GM21381 (cell line): ENCODE results near the gene RBL1.
"Not testable (repeated sequence)": the region's sequence is repeated elsewhere in the genome, so short reads cannot be mapped to it uniquely, and the experiment has no call there.

Source experiments
- ATAC-seq: cut with Tn5 transposase; IDR thresholded peaks from one replicate; pipeline ENCODE4 v1.9.1; 2021; ENCODE audit warnings: mild to moderate bottlenecking, moderate library complexity; ENCODE audit not compliant: unreplicated experiment

The RBL1 gene

DNA sequence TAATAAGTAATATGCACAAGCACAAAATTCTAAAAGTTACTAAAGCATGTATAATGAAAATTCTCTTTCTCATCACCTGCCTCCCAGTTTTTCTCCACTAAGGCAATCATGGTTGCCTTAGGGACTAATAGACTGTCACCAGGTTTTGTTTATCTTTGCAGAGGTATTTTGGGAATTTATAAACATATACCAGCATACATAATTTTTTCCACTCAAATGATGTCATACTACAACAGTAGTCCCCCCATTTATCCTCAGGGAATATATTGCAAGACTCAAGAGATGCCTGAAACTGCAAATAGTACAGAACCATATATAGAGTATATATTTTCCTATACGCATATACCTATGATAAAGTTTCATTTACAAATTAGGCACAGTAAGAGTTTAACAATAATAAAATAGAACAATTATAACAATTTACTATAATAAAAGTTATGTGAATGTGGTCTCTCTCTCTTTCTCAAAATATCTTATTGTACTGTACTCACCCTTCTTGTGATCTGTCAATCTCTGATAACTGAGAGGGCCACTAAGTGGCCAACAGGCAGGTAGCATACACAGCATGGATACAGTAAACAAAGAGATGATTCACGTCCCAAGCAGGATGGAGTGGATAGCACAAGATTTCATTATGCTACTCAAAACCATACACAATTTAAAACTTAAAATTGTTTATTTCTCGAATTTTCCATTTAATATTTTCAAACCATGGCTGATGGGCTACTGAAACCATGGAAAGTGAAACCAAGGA lies 19.7 kb downstream of the RBL1 start:
- ATAC-seq = no peak

DNA sequence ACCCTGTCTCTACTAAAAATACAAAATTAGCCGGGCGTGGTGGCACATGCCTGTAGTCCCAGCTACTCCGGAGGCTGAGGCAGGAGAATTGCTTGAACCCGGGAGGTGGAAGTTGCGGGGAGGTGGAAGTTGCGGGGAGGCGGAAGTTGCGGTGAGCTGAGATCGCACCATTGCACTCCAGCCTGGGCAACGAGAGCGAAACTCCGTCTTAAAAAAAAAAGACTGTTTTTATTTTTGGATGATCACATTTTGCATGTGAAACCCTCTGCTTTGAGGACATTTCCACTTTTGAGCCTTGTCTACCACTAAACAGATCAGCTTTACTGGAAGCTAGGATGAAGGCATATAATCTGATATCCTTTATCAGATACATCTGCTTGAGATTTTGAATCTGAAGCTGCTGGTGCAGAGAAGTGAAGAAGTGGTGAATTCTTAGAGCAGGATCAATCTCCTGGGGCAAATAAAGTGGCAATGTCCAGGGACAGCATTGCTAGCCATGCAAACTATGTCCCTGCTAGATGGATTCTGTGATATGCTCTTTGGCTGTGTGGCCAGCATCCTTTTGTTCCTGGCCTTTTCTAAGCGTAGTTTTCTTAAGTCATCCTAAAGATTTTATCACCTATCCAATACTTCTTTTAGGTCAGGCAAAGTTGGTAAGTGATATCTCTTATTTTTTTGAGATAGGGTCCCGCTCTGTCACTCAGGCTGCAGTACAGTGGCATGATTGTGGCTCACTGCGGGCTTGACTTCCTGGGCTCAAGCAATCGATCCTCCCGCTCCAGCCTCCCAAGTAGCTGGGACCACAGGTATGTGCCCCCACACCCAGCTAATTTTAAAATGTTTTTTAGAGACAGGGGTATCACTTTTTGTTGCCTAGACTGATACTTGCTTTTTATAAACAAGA lies 23.3 kb downstream of the RBL1 start:
- no peak for ATAC-seq

DNA sequence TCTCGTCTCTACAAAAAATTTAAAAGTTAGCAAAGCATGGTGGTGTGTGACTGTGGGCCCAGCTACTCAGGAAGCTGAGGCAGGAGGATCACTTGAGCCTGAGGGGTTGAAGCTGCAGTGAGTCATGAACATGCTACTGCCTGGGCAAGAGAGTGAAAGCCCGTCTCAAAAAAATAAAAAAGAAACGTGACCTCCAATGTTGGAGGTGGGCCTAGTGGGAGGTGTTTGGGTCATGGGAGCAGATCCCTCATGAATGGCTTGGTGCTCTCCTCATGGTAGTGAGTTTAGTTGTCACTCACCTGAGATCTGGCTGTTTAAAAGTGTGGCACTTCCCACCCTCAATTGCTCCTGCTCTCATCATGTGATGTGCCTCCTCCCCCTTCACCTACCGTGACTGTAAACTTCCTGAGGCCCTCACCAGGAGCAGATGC lies 24.3 kb downstream of the RBL1 start:
- ATAC-seq = no peak

DNA sequence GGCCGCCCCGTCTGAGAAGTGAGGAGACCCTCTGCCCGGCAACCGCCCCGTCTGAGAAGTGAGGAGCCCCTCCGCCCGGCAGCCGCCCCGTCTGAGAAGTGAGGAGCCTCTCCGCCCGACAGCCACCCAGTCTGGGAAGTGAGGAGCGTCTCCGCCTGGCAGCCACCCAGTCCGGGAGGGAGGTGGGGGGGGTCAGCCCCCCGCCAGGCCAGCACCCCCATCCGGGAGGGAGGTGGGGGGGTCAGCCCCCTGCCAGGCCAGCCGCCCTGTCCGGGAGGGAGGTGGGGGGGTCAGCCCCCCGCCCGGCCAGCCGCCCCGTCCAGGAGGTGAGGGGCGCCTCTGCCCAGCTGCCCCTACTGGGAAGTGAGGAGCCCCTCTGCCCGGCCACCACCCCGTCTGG lies 26.2 kb downstream of the RBL1 start:
- not testable (repeated sequence) for ATAC-seq

DNA sequence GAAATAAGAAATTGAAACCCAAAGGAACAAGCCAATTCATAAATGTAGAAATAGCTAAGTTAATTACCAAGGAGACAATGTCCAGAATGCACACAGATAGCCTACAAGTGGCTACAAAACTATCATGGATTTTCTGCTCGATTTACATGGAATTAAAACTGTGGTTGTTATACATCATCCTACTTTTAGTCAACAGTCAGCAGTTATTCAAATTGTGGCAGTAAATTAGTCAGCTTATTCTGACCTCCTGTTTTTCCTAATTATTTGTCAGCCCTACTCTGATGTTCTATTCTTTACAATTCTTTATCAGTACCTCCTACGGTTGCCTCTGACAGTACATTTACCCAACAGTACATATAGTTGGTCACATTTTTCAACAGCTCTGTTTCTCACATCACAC lies 29.6 kb downstream of the RBL1 start:
- ATAC-seq = no peak

DNA sequence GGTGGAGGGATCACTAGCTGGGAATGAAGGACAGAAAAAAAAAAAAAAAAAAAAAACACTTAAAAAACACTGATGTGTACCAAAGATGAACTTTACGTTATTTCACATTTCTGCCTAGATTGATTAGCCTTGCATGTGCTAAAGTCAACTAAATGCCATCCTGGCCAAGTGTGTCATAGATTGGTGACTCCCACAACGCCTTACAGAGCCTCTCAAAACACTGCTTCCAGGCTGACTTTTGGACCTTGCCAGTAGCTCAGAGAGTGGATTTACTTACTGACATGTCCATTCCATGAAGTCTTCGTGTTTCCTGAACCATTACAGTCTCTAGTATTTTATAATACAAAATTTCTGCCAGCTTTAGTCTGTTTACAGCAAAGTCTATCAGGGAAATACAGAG lies 40.5 kb downstream of the RBL1 start:
- no peak for ATAC-seq

DNA sequence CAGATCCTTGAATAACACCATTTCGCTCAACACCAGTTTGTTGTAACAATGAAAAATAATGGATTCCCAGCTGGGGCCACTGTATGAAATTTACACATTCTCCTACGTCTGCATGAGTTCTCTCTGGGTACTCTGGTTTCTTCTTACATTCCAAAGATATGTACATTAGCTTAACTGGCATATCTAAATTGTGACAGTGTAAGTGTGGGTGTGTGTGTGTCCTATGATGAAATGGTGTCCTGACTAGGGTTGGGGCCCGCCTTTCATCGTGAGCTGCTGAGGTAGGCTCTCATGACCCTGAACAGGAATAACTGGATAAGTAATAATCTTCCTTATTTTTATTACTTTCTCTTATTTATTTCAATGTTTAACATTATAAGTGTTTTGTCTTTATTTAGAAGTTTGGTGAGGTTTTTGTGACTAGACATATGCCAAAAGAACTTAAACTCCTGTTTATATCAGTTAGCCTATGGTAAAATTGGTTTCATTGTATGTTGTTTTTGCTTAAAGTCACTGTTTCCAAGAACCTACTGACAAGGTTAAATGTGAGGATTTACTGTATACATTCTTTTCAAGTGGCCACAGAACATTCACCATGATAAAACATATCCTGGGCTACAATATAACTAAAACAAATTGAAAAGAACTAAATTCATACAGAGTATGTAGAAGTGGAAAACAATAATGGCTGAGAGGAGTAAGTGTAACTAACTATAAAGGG lies 42.4 kb downstream of the RBL1 start:
- ATAC-seq = no peak

DNA sequence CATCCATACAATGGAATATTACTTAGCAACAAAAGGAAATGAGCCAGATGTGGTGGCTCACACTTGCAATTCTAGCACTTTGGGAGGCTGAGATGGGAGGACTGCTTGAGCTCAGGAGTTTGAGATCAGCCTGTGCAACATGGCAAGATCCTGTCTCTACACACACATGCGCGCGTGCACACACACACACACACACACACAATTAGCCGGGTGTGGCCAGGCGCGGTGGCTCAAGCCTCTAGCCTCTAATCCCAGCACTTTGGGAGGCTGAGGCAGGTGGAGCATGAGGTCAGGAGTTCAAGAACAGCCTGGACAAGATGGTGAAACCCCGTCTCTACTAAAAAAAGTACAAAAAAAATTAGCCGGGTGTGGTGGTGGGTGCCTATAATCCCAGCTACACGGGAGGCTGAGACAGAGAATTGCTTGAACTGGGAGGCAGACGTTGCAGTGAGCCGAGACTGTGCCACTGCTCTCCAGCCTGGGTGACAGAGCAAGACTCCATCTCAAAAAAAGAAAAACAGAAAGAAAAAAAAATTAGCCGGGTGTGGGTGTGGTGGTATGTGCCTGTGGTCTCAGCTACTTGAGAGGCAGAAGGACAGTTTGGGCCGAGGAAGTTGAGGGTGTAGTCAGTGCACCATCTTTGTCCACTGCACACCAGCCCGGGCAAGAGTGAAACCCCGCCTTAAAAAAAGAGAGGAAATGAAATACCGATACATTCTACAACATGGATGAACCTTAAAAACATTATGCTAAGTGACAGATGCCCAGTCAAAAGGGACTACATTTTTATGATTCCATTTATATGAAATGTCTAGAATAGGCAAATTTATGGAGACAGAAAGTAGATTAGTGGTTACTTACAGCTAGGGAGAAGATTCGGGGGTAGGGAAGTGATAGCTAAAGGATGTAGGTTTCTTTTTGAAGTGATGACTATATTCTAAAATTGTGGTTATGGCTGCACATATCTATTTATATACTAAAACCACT lies 52.5 kb downstream of the RBL1 start:
- ATAC-seq = peak; percentile 70

DNA sequence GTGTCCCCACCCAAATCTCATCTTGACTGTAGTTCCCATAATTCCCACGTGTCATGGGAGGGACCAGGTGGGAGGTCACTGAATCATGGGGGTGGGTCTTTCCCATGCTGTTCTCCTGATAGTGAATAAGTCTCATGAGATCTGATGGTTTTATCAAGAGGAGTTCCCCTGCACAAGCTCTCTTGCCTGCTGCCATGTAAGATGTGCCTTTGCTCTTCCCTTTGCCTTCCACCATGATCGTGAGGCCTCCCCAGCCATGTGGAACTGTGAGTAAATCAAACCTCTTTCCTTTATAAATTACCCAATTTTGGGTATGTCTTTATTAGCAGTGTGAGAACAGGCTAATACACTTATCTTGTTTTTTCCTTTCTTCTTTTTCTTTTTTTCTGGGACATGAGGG lies 56.4 kb downstream of the RBL1 start:
- ATAC-seq = not testable (repeated sequence)

DNA sequence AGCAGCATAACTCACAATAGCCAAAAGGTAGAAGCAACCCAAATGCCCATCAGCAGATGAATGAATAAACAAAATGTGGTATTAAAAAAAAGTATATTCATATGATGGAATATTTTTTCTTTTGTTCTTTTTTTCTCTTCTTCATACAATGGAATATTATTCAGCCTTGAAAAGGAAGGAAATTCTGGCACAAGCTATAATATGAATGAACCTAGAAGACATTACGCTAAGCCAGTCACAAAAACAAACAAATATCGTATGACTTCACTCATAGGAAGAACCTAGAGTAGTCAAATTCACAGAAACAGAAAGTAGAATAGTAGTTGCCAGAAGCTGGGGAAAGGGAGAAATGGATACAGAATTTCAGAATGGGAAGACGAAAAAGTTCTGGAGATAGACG lies 63.7 kb downstream of the RBL1 start:
- no peak for ATAC-seq

DNA sequence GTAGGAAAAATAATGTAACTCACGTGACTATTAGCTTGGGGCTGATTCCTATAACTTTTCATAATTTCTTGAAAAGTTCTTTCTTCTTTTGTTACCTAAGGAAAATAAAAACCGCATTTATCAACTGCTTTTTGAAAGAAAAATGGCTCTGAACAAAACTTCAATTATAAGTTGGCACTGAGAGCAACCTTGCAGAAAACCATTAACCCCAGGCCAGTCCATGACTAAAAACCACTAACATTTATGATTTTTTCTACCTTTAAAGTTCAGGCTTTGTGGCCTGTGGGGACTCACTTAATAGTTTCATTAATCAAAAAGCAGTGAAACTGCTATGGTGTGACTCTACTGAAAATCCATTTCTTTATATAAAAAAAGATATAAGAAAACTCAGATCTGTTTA lies 75.2 kb downstream of the RBL1 start:
- ATAC-seq = no peak

DNA sequence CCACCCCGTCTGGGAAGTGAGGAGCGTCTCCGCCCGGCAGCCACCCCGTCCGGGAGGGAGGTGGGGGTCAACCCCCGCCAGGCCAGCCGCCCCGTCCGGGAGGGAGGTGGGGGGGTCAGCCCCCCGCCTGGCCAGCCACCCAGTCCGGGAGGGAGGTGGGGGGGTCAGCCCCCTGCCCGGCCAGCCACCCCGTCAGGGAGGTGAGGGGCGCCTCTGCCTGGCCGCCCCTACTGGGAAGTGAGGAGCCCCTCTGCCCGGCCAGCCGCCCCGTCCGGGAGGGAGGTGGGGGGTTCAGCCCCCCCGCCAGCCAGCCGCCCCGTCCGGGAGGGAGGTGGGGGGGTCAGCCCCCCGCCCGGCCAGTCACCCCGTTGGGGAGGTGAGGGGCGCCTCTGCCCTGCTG lies 83.2 kb downstream of the RBL1 start:
- ATAC-seq = not testable (repeated sequence)

DNA sequence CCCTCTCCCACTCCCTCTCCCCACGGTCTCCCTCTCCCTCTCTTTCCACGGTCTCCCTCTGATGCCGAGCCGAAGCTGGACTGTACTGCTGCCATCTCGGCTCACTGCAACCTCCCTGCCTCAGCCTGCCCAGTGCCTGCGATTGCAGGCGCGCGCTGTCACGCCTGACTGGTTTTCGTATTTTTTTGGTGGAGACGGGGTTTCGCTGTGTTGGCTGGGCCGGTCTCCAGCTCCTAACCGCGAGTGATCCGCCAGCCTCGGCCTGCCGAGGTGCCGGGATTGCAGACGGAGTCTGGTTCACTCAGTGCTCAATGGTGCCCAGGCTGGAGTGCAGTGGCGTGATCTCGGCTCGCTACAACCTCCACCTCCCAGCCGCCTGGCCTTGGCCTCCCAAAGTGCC lies 83.9 kb downstream of the RBL1 start:
- ATAC-seq = not testable (repeated sequence)

DNA sequence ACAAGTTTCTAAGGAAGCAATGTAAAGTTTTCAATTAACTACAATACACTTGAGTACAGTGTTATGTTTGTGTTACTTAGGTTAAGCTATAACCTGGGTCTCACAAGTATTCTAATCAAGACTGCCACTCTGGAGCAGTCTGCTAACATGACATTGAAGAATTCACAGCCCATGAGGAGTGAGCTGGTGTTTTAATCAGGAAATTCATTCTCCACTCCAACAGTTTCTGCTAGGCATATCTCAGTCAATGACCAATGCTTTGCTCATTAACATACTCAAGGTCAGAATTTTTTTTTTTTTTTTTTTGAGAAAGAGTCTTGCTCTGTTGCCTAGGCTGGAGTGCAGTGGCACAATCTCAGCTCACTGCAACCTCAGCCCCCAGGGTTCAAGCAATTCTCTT lies 84.7 kb downstream of the RBL1 start:
- ATAC-seq = no peak

DNA sequence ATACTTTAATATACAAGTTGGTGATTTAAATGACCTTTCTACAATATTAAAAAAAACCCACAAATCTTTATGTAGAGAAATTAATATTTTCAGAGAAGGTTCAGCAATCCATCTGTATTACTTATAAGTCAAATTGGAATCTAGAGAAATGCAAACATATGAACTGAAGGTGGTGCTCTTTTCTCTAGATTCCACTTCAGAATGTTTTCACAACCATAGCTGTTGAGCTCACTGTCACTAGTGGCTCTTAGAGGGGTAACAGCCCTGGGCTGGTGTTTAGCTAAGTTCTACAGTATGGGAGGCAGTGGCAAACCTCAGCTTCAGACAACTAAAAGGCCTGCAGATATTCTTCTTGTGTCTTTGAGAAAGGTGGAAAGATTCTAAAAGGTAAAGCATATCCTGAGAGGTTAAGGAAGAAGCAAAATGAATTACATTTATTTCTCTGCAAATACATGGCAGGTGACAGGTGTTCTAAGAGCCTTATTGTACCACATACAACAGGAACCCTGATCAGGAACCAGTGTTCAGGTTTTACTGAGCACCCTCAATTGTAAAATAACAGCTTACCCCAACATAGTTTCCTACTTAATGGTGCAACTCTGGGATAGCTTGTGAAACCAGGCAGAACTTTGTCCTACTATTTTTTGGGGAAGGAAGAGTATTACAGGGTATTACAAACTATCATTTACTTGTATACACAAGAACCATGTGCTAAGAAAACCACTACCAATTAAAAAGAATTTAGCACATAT lies 87.7 kb downstream of the RBL1 start:
- no peak for ATAC-seq

DNA sequence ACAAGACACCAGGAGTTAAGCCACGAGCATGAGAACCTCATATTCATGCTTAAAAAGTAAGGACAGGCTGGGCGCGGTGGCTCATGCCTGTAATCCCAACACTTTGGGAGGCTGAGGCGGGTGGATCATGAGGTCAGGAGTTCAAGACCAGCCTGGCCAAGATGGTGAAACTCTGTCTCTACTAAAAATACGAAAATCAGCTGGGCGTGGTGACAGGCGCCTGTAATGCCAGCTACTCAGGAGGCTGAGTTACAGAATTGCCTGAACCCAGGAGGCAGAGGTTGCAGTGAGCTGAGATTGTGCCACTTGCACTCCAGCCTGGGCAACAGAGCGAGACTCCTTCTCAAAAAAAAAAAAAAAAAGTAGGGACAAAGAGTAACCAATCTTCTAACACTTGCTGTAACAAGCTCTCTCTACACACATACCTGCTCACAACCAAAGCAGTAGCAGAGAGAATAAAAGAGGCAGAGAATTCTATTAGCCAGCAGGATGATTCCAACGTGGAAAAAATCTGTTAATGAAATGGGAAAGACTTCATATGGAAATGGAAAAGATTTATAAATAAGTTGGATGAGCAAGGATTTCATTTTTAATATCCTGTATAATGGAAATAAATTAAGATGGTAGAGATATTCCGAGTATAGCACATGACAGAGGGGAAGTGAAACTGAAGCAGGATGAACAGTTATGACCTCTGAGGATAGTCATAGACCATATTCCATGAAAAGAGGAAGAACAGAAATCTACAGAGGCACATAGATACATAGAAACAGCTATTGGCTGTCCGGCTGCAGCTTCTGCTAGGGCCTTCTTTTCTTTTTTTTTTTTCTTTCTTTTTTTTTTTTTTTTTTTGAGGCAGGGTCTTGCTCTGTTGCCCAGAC lies 90.5 kb downstream of the RBL1 start:
- not testable (repeated sequence) for ATAC-seq

DNA sequence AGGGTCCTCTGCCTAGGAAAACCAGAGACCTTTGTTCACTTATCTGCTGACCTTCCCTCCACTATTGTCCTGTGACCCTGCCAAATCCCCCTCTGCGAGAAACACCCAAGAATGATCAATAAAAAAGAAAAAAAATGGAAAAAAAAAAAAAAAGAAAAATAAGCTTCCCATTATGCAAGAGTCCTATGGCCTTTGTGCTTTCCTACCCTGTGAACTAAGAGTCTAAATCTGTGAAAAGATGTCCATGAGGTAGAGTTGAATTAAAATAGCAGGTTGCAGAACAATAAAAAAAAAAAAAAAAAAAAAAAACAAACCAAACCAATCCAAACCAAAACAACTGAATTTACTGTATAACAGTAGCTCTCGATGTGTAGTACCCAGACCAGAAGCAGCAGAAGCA lies 94.2 kb downstream of the RBL1 start:
- ATAC-seq = not testable (repeated sequence)

DNA sequence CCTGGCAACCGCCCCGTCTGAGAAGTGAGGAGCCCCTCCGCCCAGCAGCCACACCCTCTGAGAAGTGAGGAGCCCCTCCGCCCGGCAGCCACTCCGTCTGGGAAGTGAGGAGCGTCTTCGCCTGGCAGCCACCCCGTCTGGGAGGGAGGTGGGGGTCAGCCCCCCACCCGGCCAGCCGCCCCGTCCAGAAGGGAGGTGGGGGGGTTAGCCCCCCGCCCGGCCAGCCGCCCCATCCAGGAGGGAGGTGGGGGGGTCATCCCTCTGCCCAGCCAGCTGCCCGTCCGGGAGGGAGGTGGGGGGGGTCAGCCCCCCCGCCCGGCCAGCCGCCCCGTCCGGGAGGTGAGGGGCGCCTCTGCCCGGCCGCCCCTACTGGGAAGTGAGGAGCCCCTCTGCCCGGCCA lies 95.6 kb downstream of the RBL1 start:
- not testable (repeated sequence) for ATAC-seq

DNA sequence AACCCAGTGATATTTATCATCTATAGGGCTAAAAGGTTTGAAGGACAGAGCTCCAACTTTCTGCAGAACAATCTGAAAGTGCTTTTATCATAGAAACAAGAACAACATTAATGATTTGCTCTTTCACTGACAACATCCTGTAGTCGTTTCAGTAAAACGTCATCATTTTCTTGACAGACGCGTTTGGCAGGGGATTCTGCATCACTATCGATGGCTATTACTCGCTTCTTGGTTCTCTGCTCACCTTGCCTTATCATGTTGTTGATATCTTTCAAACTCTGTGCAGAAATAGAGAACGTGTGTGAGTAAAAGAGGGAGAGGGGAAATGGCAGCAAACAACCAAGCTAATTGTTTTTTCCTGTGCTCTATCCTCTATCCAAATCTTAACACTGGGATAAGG lies 97.1 kb downstream of the RBL1 start:
- no peak for ATAC-seq
